Measurements from ENCODE around the gene BORCS5.

DNA sequence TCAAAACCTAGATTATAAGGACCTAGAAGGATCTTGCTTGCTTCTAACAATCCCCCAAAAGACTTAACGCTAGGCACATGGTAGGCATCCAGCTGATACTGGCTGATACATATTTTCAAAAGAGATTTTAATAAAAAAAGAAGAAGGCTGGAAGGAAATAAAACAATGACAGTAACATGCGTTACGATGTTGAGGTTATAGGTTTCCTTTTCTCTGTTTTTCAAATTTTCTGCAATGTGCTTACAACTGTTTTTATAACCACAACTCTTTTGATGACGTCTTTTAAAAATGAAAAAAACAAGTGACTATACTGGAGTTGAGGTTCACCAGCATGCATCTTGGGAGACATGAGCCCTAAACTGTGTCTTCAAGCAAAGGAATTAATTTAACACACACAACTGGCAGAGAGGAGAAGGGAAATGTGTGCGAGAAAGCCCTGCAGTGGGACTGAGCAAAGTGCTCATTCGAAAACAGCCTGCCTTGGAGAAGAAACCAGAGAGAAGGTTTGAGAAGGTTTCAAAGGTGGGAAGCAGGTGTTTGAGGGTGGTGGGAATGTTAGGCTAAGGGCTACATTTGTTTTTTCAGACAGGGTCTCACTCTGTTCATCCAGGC is 125.4 kb downstream of the BORCS5 start:
- TF ChIP-seq, protein P1, sequence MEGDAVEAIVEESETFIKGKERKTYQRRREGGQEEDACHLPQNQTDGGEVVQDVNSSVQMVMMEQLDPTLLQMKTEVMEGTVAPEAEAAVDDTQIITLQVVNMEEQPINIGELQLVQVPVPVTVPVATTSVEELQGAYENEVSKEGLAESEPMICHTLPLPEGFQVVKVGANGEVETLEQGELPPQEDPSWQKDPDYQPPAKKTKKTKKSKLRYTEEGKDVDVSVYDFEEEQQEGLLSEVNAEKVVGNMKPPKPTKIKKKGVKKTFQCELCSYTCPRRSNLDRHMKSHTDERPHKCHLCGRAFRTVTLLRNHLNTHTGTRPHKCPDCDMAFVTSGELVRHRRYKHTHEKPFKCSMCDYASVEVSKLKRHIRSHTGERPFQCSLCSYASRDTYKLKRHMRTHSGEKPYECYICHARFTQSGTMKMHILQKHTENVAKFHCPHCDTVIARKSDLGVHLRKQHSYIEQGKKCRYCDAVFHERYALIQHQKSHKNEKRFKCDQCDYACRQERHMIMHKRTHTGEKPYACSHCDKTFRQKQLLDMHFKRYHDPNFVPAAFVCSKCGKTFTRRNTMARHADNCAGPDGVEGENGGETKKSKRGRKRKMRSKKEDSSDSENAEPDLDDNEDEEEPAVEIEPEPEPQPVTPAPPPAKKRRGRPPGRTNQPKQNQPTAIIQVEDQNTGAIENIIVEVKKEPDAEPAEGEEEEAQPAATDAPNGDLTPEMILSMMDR (IDR thresholded peaks at IDR 0.05), result no peak
- peak in 1 of 3 donors; percentile 14 for TF ChIP-seq POLR2A (IDR thresholded peaks at IDR 0.05)

All from body of pancreas (tissue), 4 donors.